Astrocyte of the cerebellum (primary cell): ENCODE measurements around the gene PRSS36.

Experiments used
- DNase-seq: peaks from one replicate; pipeline ENCODE4 v3.0.0-alpha.2; 2011; ENCODE audit warnings: low read depth
- H3K4me3 ChIP-seq: 2 replicates; pipeline ENCODE4 v1.5.1; 2011; ENCODE audit warnings: mild to moderate bottlenecking, low read depth, low read length, moderate library complexity
- CTCF ChIP-seq: IDR thresholded peaks from 2 replicates; pipeline ENCODE4 v1.5.1; 2012; ENCODE audit warnings: low read length, low read depth, moderate library complexity, mild to moderate bottlenecking; ENCODE audit errors: missing control alignments
- in situ Hi-C: cut with HindIII; loops from 2 replicates; pipeline ENCODE4 v1.10.0; 2017; ENCODE audit warnings: low sequenced_read_pairs

The PRSS36 gene

GRCh38 chr16:31134625-31135534 lies 15.0 kb downstream of the PRSS36 start:
- TF ChIP-seq CTCF, result no peak
- DNase-seq, result no peak
- in situ Hi-C loops, result no loop called here
- H3K4me3 ChIP-seq, result no peak overlapping the region

GRCh38 chr16:31134091-31134571 lies 15.7 kb downstream of the PRSS36 start:
- no peak for TF ChIP-seq CTCF
- H3K4me3 ChIP-seq, result no peak overlapping the region
- DNase-seq, result no peak
- in situ Hi-C loops, result no loop called here

GRCh38 chr16:31133046-31133501 lies 16.8 kb downstream of the PRSS36 start:
- H3K4me3 ChIP-seq, result no peak overlapping the region
- in situ Hi-C loops, result no loop called here
- DNase-seq, result no peak
- no peak for TF ChIP-seq CTCF

GRCh38 chr16:31132303-31132979 lies 17.4 kb downstream of the PRSS36 start:
- no peak for TF ChIP-seq CTCF
- no peak overlapping the region for H3K4me3 ChIP-seq
- no peak for DNase-seq
- in situ Hi-C loops, result no loop called here

GRCh38 chr16:31131841-31132271 lies 18.0 kb downstream of the PRSS36 start:
- no peak overlapping the region for H3K4me3 ChIP-seq
- no peak for TF ChIP-seq CTCF
- in situ Hi-C loops, result no loop called here
- no peak for DNase-seq

GRCh38 chr16:31131416-31131815 lies 18.4 kb downstream of the PRSS36 start:
- in situ Hi-C loops, result no loop called here
- no peak overlapping the region for H3K4me3 ChIP-seq
- no peak for DNase-seq
- TF ChIP-seq CTCF, result no peak
